Left lung (tissue), 10 donors: Measurements from ENCODE around the gene CDH4. TPM values are rescaled to one million over a fixed set of nuclear protein-coding genes. Genes with fewer than 3 reads are reported as not detected.

Experiments used
- ATAC-seq: fragments of 200-7000 bp; cut with Tn5 transposase; one replicate; pipeline ENCODE4 v1.9.1; 2020; ENCODE audit warnings: moderate library complexity
- DNase-seq, 4 donors: peaks; one replicate each; pipeline ENCODE4 v3.0.0-alpha.2; 2013 to 2020
- H3K27ac ChIP-seq, 2 donors: fragments of 200-600 bp; sonication (generic) in 1 of 2; one replicate each; pipeline versions ENCODE4 v1.5.0 to v1.8.0; 2020 to 2021
- H3K27me3 ChIP-seq, 2 donors: fragments of 200-600 bp; sonication (generic) in 1 of 2; one replicate each; pipeline versions ENCODE4 v1.5.0 to v1.8.0; 2020 to 2021
- H3K36me3 ChIP-seq, 2 donors: fragments of 200-600 bp; sonication (generic) in 1 of 2; one replicate each; pipeline versions ENCODE4 v1.5.0 to v1.8.0; 2020 to 2021
- H3K4me1 ChIP-seq, 2 donors: fragments of 200-600 bp; one replicate each; pipeline ENCODE4 v1.8.0; 2021
- H3K4me3 ChIP-seq, 2 donors: fragments of 200-600 bp; sonication (generic) in 1 of 2; one replicate each; pipeline versions ENCODE4 v1.5.0 to v1.8.0; 2020 to 2021; ENCODE audit warnings: mild to moderate bottlenecking in 1 of 2
- H3K9me3 ChIP-seq, 2 donors: fragments of 200-600 bp; sonication (generic) in 1 of 2; one replicate each; pipeline versions ENCODE4 v1.5.0 to v1.8.0; 2020 to 2021
- CTCF ChIP-seq, 2 donors: fragments of 200-600 bp; sonication (generic) in 1 of 2; IDR thresholded peaks; one replicate each; pipeline versions ENCODE4 v1.5.0 to v1.8.0; 2021; ENCODE audit warnings: antibody characterized with exemption in 2 of 2
- intact Hi-C, 2 donors: fragments of 100-400 bp; cut with DNase I; formaldehyde crosslinking; loops; one replicate each; pipeline versions ENCODE4 v1.11.2 to v1.14.2; 2022
- polyA plus RNA-seq, 6 donors: library from polyadenylated mRNA; unstranded; fragments of 120-200 nt; gene quantifications; one replicate each; pipeline ENCODE4 v1.2.1, GENCODE V29; 2013; ENCODE audit not compliant: insufficient read length in 6 of 6
- total RNA-seq, 2 donors: library from RNA; stranded (reverse); fragmentation: NEBNext Ultra II Directional; extraction: Animal tissue kit (Norgen Biotek cat#: 25700); gene quantifications; one replicate each; pipeline ENCODE4 v1.2.1, GENCODE V29; 2021
- donor health status: DM: no; HTN: yes; CAD: no.
- donor health status: DM: no; HTN: no; CAD: no.

Gene CDH4
- total and polyA plus RNA-seq, 8 donors, result 0.24 to 10.8 (median 5.1) TPM

- intact Hi-C loops, result no loop called here
- no peak for ATAC-seq
- H3K27me3 ChIP-seq, result peaks cover 0 to 23% of the 10 kb centered on the region in 2 donors
- DNase-seq, result peak in 1 of 4 donors; percentile 51
- H3K36me3 ChIP-seq, result no peaks in the 10 kb centered on the region
- H3K27ac ChIP-seq, result no peak overlapping the region
- H3K4me1 ChIP-seq, result no peaks in the 10 kb centered on the region
- H3K9me3 ChIP-seq, result no peaks in the 10 kb centered on the region
- no peak overlapping the region for H3K4me3 ChIP-seq
- no peak for TF ChIP-seq CTCF (IDR thresholded peaks at IDR 0.05)
These were observed 588.9 kb downstream of the CDH4 start for GRCh38 chr20:61840779-61841455.

- no peaks in the 10 kb centered on the region for H3K4me1 ChIP-seq
- no peak for ATAC-seq
- intact Hi-C loops, result no loop called here
- peaks cover 0 to under 1% of the 10 kb centered on the region in 2 donors for H3K9me3 ChIP-seq
- no peak overlapping the region for H3K4me3 ChIP-seq
- no peaks in the 10 kb centered on the region for H3K36me3 ChIP-seq
- TF ChIP-seq CTCF (IDR thresholded peaks at IDR 0.05), result no peak
- peaks cover 0 to 29% of the 10 kb centered on the region in 2 donors for H3K27me3 ChIP-seq
- DNase-seq, result peak in 1 of 4 donors; percentile 49
- H3K27ac ChIP-seq, result no peak overlapping the region
These were observed 589.5 kb downstream of the CDH4 start for GRCh38 chr20:61841551-61841950.

- H3K4me1 ChIP-seq, result no peaks in the 10 kb centered on the region
- peaks cover 0 to 3% of the 10 kb centered on the region in 2 donors for H3K9me3 ChIP-seq
- no peak overlapping the region for H3K4me3 ChIP-seq
- no peaks in the 10 kb centered on the region for H3K36me3 ChIP-seq
- DNase-seq (peak in 1 of 4 donors; percentile 10), ATAC-seq (no peak)
- no peak for TF ChIP-seq CTCF (IDR thresholded peaks at IDR 0.05)
- peaks cover 0 to 33% of the 10 kb centered on the region in 2 donors for H3K27me3 ChIP-seq
- intact Hi-C loops, result no loop called here
- H3K27ac ChIP-seq, result no peak overlapping the region
These were observed 589.9 kb downstream of the CDH4 start for GRCh38 chr20:61841966-61842365.

- DNase-seq, result peak in 1 of 4 donors; percentile 66
- ATAC-seq, result no peak
- Histone ChIP-seq H3K4me3 (no peak overlapping the region), H3K36me3 (no peaks in the 10 kb centered on the region), H3K27ac (no peak overlapping the region), H3K27me3 (peaks cover 0 to 41% of the 10 kb centered on the region in 2 donors), H3K4me1 (no peaks in the 10 kb centered on the region), H3K9me3 (peaks cover 0 to 7% of the 10 kb centered on the region in 2 donors)
- intact Hi-C loops, result no loop called here
- no peak for TF ChIP-seq CTCF (IDR thresholded peaks at IDR 0.05)
These were observed 592.6 kb downstream of the CDH4 start for GRCh38 chr20:61844621-61845020.

GRCh38 chr20:61845233-61845671, 593.2 kb downstream of the CDH4 start:
- Histone ChIP-seq H3K4me3 (no peak overlapping the region), H3K27ac (no peak overlapping the region), H3K36me3 (no peaks in the 10 kb centered on the region), H3K4me1 (no peaks in the 10 kb centered on the region), H3K9me3 (peaks cover 0 to 7% of the 10 kb centered on the region in 2 donors), H3K27me3 (peaks cover 0 to 47% of the 10 kb centered on the region in 2 donors)
- no peak for ATAC-seq
- DNase-seq, result peak in 1 of 4 donors; percentile 55
- intact Hi-C loops, result no loop called here
- TF ChIP-seq CTCF (IDR thresholded peaks at IDR 0.05), result no peak
